ENCODE results near the gene METTL3.

- TF ChIP-seq, protein P1, sequence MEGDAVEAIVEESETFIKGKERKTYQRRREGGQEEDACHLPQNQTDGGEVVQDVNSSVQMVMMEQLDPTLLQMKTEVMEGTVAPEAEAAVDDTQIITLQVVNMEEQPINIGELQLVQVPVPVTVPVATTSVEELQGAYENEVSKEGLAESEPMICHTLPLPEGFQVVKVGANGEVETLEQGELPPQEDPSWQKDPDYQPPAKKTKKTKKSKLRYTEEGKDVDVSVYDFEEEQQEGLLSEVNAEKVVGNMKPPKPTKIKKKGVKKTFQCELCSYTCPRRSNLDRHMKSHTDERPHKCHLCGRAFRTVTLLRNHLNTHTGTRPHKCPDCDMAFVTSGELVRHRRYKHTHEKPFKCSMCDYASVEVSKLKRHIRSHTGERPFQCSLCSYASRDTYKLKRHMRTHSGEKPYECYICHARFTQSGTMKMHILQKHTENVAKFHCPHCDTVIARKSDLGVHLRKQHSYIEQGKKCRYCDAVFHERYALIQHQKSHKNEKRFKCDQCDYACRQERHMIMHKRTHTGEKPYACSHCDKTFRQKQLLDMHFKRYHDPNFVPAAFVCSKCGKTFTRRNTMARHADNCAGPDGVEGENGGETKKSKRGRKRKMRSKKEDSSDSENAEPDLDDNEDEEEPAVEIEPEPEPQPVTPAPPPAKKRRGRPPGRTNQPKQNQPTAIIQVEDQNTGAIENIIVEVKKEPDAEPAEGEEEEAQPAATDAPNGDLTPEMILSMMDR (IDR thresholded peaks at IDR 0.05) = no peak
- no peak for TF ChIP-seq POLR2A (IDR thresholded peaks at IDR 0.05)
- TF ChIP-seq POLR2AphosphoS5 (IDR thresholded peaks at IDR 0.05) = no peak
Measured at GRCh38 chr14:21520767-21521166, 9.6 kb upstream of the METTL3 start.

Measured in transverse colon (tissue), 4 donors.